ENCODE measurements around the gene MCC. TPM values are rescaled to one million over a fixed set of nuclear protein-coding genes. Genes with fewer than 3 reads are reported as not detected.

Gene MCC
- total RNA-seq, 1 donor from 2014 or later: 47.9 TPM

DNA sequence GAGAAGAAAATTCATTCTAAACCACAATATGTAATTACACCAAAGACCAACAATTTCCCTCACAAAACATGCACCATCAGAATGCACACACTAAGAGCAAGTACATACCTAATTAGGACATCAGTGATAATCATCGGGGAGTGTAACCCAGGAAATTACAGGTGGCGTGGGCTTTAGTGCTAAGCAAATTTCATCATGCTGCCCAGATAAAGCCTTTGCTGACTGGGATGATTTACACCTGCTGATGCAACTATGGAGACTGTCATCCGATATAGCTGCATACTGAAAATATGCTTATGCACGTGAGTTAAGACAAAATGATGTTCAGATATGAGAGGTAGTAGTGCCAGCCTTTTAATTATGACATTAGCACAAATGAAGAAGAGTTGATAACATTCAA is 388.4 kb downstream of the MCC start:
- no peak for TF ChIP-seq POLR2AphosphoS5 (IDR thresholded peaks at IDR 0.05; ENCODE audit: insufficient read depth in 1 of 2, low read depth in 1 of 2)
- TF ChIP-seq POLR2A (IDR thresholded peaks at IDR 0.05): no peak
- TF ChIP-seq CTCF (IDR thresholded peaks at IDR 0.05): no peak
- DNase-seq (ENCODE audit: extremely low spot score in 2 of 2): peak in 1 of 2 donors; percentile 8
- no peaks in the 10 kb centered on the region for H3K4me1 ChIP-seq
- no peak overlapping the region for H3K4me3 ChIP-seq
- H3K36me3 ChIP-seq: no peaks in the 10 kb centered on the region
- no peaks in the 10 kb centered on the region for H3K27me3 ChIP-seq
- intact Hi-C loops (cut with DNase I): no loop called here
- no peak overlapping the region for H3K27ac ChIP-seq
- no peaks in the 10 kb centered on the region for H3K9me3 ChIP-seq

DNA sequence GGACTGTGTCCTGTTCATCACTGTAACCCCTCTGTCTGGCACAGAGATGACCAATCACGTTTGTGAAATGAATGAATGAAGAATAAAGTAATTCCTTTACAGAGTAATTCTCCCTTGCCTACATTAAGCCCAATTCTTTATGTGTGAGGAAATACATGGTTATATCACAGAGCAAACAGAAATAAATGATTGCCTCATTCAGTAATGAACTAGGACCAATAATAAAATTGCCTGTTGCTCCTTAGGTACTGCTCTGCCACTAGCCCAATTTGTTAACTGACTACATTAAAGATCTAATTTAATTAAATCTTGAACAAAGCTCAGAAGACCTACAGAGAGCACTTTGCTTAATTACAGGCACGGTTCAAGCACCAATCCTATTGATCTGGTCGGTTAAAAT is 389.9 kb downstream of the MCC start:
- H3K4me1 ChIP-seq: no peaks in the 10 kb centered on the region
- intact Hi-C loops (cut with DNase I): no loop called here
- no peak for DNase-seq (ENCODE audit: extremely low spot score in 2 of 2)
- no peaks in the 10 kb centered on the region for H3K9me3 ChIP-seq
- H3K27ac ChIP-seq: no peak overlapping the region
- H3K27me3 ChIP-seq: no peaks in the 10 kb centered on the region
- H3K36me3 ChIP-seq: no peaks in the 10 kb centered on the region
- no peak overlapping the region for H3K4me3 ChIP-seq
- TF ChIP-seq POLR2AphosphoS5 (IDR thresholded peaks at IDR 0.05; ENCODE audit: insufficient read depth in 1 of 2, low read depth in 1 of 2) (no peak), CTCF (IDR thresholded peaks at IDR 0.05) (no peak), POLR2A (IDR thresholded peaks at IDR 0.05) (no peak)

- Histone ChIP-seq H3K9me3 (no peaks in the 10 kb centered on the region), H3K27me3 (no peaks in the 10 kb centered on the region), H3K36me3 (no peaks in the 10 kb centered on the region), H3K4me3 (no peak overlapping the region), H3K27ac (no peak overlapping the region), H3K4me1 (peaks cover 5% of the 10 kb centered on the region)
- TF ChIP-seq CTCF (IDR thresholded peaks at IDR 0.05) (no peak), POLR2AphosphoS5 (IDR thresholded peaks at IDR 0.05; ENCODE audit: insufficient read depth in 1 of 2, low read depth in 1 of 2) (no peak), POLR2A (IDR thresholded peaks at IDR 0.05) (no peak)
- peak in 1 of 2 donors; percentile 83 for DNase-seq (ENCODE audit: extremely low spot score in 2 of 2)
- intact Hi-C loops (cut with DNase I): no loop called here
Observed at GRCh38 chr5:113095831-113096230, 392.4 kb downstream of the MCC start.

GRCh38 chr5:113093558-113093957 is 394.7 kb downstream of the MCC start:
- Histone ChIP-seq H3K4me1 (peaks cover 22% of the 10 kb centered on the region), H3K27me3 (no peaks in the 10 kb centered on the region), H3K36me3 (no peaks in the 10 kb centered on the region), H3K4me3 (no peak overlapping the region), H3K9me3 (no peaks in the 10 kb centered on the region), H3K27ac (no peak overlapping the region)
- intact Hi-C loops (cut with DNase I): no loop called here
- DNase-seq (ENCODE audit: extremely low spot score in 2 of 2): no peak
- TF ChIP-seq CTCF (IDR thresholded peaks at IDR 0.05) (no peak), POLR2A (IDR thresholded peaks at IDR 0.05) (no peak), POLR2AphosphoS5 (IDR thresholded peaks at IDR 0.05; ENCODE audit: insufficient read depth in 1 of 2, low read depth in 1 of 2) (no peak)

DNA sequence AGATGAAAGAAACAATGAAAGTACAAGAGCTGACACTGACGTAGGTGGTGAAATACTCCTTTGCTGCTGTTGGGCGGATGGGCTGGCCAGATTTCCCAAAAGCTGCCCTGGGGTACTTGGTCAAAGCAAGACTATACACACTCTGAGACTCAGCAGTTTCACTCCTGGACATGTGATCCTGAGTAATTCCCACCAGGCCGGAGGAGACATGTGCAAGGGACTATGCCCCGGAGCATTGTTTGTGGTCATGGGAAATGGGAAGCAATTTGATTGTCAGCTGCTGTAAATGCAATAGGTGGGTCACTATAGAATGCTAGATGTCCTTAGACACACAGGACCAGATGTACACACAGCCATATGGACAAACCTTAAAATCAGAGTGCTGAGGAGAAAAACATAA is 395.6 kb downstream of the MCC start:
- H3K4me1 ChIP-seq: peaks cover 29% of the 10 kb centered on the region
- H3K27ac ChIP-seq: no peak overlapping the region
- TF ChIP-seq POLR2AphosphoS5 (IDR thresholded peaks at IDR 0.05; ENCODE audit: insufficient read depth in 1 of 2, low read depth in 1 of 2) (no peak), POLR2A (IDR thresholded peaks at IDR 0.05) (no peak), CTCF (IDR thresholded peaks at IDR 0.05) (no peak)
- H3K4me3 ChIP-seq: no peak overlapping the region
- H3K27me3 ChIP-seq: no peaks in the 10 kb centered on the region
- DNase-seq (ENCODE audit: extremely low spot score in 2 of 2): no peak
- no peaks in the 10 kb centered on the region for H3K36me3 ChIP-seq
- intact Hi-C loops (cut with DNase I): no loop called here
- H3K9me3 ChIP-seq: no peaks in the 10 kb centered on the region
